8988T (cell line): ENCODE data around the gene BMP5.

ENCODE experiments used
- DNase-seq: peaks from one replicate; pipeline ENCODE4 v3.0.0; 2011

The BMP5 gene

GRCh38 chr6:55705451-55706440, 169.6 kb downstream of the BMP5 start:
- DNase-seq = no peak

GRCh38 chr6:55704421-55704820, 171.0 kb downstream of the BMP5 start:
- no peak for DNase-seq
